MCF 10A (cell line): ENCODE measurements around the gene DISP3. TPM values are rescaled to one million over a fixed set of nuclear protein-coding genes. Genes with fewer than 3 reads are reported as not detected.
A peak's percentile ranks its signal among the peaks of the same experiment; 100 is the strongest.

Experiments used
- BruUV-seq: library from RNA; stranded (reverse); fragments of 400-500 nt; replicated peaks from 2 replicates; lab custom pipeline; 2021; lab: Mats Ljungman, UMichigan
- CTCF ChIA-PET: fragments of 300-600 bp; sonication (Branson Sonifier 250); formaldehyde crosslinking; extraction: SDS; loops from one replicate; lab custom pipeline; 2021; ENCODE audit warnings: antibody characterized with exemption, inconsistent platforms; lab: Yijun Ruan, JAX
- POLR2A ChIA-PET: fragments of 300-600, 350-650 bp; sonication (Branson Sonifier 250); formaldehyde crosslinking; extraction: SDS; loops from one replicate; lab custom pipeline; 2020; ENCODE audit warnings: antibody characterized with exemption, inconsistent platforms; lab: Yijun Ruan, JAX
- DNase-seq: peaks from one replicate; pipeline ENCODE4 v3.0.0-alpha.2; 2018; ENCODE audit not compliant: unreplicated experiment
- H3K27ac Mint-ChIP-seq: one replicate; pipeline ENCODE4 v1.8.0; 2022; ENCODE audit warnings: mild to moderate bottlenecking, low read depth, mixed read lengths; ENCODE audit not compliant: unreplicated experiment
- H3K27me3 Mint-ChIP-seq: one replicate; pipeline ENCODE4 v1.8.0; 2022; ENCODE audit warnings: mixed read lengths; ENCODE audit not compliant: insufficient read depth, unreplicated experiment
- H3K36me3 Mint-ChIP-seq: one replicate; pipeline ENCODE4 v1.8.0; 2022; ENCODE audit warnings: mild to moderate bottlenecking, moderate library complexity, mixed read lengths; ENCODE audit not compliant: insufficient read depth, unreplicated experiment
- H3K4me1 Mint-ChIP-seq: one replicate; pipeline ENCODE4 v1.8.0; 2022; ENCODE audit warnings: mixed read lengths; ENCODE audit not compliant: insufficient read depth, unreplicated experiment
- H3K4me3 Mint-ChIP-seq: one replicate; pipeline ENCODE4 v1.8.0; 2022; ENCODE audit warnings: mild to moderate bottlenecking, moderate library complexity, mixed read lengths; ENCODE audit not compliant: unreplicated experiment
- H3K9me3 Mint-ChIP-seq: one replicate; pipeline ENCODE4 v1.8.0; 2022; ENCODE audit warnings: mixed read lengths; ENCODE audit not compliant: unreplicated experiment
- CTCF ChIP-seq: fragments of 200-600 bp; IDR thresholded peaks from one replicate; pipeline ENCODE4 v1.8.0; 2022; ENCODE audit warnings: antibody characterized with exemption, mild to moderate bottlenecking; ENCODE audit not compliant: unreplicated experiment
- intact Hi-C: fragments of 100-400 bp; cut with micrococcal nuclease; formaldehyde crosslinking; loops from 2 replicates; pipeline ENCODE4 v1.14.1; 2022
- total RNA-seq: library from RNA; stranded (reverse); gene quantifications from 2 replicates; pipeline ENCODE4 v1.2.3, GENCODE V29; 2022

Gene DISP3
- total RNA-seq, 1 experiment from 2014 or later, result 0.09 TPM

GRCh38 chr1:11474826-11475225 lies 4.1 kb upstream of the DISP3 start:
- ChIA-PET POLR2A (no interaction called here), CTCF (no interaction called here)
- Mint-ChIP-seq H3K27me3 (peaks cover 37% of the 10 kb centered on the region), H3K36me3 (no peaks in the 10 kb centered on the region), H3K4me3 (no peak overlapping the region), H3K4me1 (no peaks in the 10 kb centered on the region), H3K9me3 (no peaks in the 10 kb centered on the region), H3K27ac (no peak overlapping the region)
- DNase-seq, result no peak
- intact Hi-C loops, result loop anchor here (10.0 kb wide), 1 partner anchor 80 kb away; no protein-coding TSS in a partner anchor
- no peak for TF ChIP-seq CTCF
- no TSS peak for BruUV-seq

GRCh38 chr1:11475748-11476147 lies 3.2 kb upstream of the DISP3 start:
- Mint-ChIP-seq H3K27ac (no peak overlapping the region), H3K9me3 (no peaks in the 10 kb centered on the region), H3K27me3 (peaks cover 43% of the 10 kb centered on the region), H3K36me3 (no peaks in the 10 kb centered on the region), H3K4me1 (no peaks in the 10 kb centered on the region), H3K4me3 (no peak overlapping the region)
- DNase-seq, result no peak
- POLR2A ChIA-PET, result interaction anchor here (0.6 to 1.3 kb wide), 2 partner anchors 73 to 261 kb away, joined by 3 read pairs; no protein-coding TSS in a partner anchor
- intact Hi-C loops, result loop anchor here (10.0 kb wide), 1 partner anchor 79 kb away; no protein-coding TSS in a partner anchor
- CTCF ChIA-PET, result interaction anchor here (0.6 kb wide), 1 partner anchor 12 kb away, joined by 3 read pairs; no protein-coding TSS in a partner anchor
- BruUV-seq, result no TSS peak
- no peak for TF ChIP-seq CTCF

GRCh38 chr1:11479375-11479979 lies 522 bp downstream of the DISP3 start:
- Mint-ChIP-seq H3K4me1 (peaks cover 6% of the 10 kb centered on the region), H3K4me3 (peak overlapping the region; percentile 64), H3K27ac (no peak overlapping the region), H3K36me3 (no peaks in the 10 kb centered on the region), H3K9me3 (no peaks in the 10 kb centered on the region), H3K27me3 (peaks cover 45% of the 10 kb centered on the region)
- TSS peak; percentile 55 for BruUV-seq
- TF ChIP-seq CTCF, result no peak
- CTCF ChIA-PET, result interaction anchor here (0.6 kb wide), 1 partner anchor 72 kb away, joined by 5 read pairs; no protein-coding TSS in a partner anchor
- no peak for DNase-seq
- POLR2A ChIA-PET, result no interaction called here
- intact Hi-C loops, result loop anchor here (1.0 to 10.0 kb wide), 2 partner anchors 75 to 163 kb away; no protein-coding TSS in a partner anchor

GRCh38 chr1:11481019-11481418 lies 2.1 kb downstream of the DISP3 start:
- DNase-seq, result no peak
- intact Hi-C loops, result no loop called here
- Mint-ChIP-seq H3K36me3 (no peaks in the 10 kb centered on the region), H3K27me3 (peaks cover 57% of the 10 kb centered on the region), H3K27ac (no peak overlapping the region), H3K4me3 (peak overlapping the region; percentile 61), H3K4me1 (peaks cover 6% of the 10 kb centered on the region), H3K9me3 (no peaks in the 10 kb centered on the region)
- POLR2A ChIA-PET, result no interaction called here
- no peak for TF ChIP-seq CTCF
- TSS peak; percentile 30 for BruUV-seq
- CTCF ChIA-PET, result no interaction called here
